Measurements from ENCODE around the gene LCLAT1. TPM values are rescaled to one million over a fixed set of nuclear protein-coding genes. Genes with fewer than 3 reads are reported as not detected.

The LCLAT1 gene
- total and polyA plus RNA-seq, 8 donors = 13.1 to 24.9 (median 14.8) TPM

DNA sequence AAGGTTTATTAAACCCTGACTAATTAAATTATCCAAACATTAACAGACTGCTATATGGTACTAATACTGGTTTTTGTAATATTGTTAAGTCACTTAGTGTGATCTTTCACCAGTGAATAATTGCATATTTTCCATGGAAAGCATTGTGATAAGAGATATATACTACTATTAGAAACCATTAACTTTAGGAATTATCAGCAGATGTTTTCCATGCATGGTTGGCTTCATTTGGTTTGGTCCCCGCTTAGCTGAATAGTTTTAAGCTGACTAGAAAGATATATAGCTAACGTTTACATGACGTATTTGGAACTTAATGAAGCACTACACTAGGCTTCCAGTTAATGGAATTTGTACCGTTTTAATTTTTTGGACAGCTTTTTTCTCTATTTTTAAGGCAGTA is 37.9 kb downstream of the LCLAT1 start:
- peaks cover 6 to 14% of the 10 kb centered on the region in 2 donors for H3K4me1 ChIP-seq
- intact Hi-C loops (cut with DNase I) = no loop called here
- H3K9me3 ChIP-seq = no peaks in the 10 kb centered on the region
- TF ChIP-seq, protein P1, sequence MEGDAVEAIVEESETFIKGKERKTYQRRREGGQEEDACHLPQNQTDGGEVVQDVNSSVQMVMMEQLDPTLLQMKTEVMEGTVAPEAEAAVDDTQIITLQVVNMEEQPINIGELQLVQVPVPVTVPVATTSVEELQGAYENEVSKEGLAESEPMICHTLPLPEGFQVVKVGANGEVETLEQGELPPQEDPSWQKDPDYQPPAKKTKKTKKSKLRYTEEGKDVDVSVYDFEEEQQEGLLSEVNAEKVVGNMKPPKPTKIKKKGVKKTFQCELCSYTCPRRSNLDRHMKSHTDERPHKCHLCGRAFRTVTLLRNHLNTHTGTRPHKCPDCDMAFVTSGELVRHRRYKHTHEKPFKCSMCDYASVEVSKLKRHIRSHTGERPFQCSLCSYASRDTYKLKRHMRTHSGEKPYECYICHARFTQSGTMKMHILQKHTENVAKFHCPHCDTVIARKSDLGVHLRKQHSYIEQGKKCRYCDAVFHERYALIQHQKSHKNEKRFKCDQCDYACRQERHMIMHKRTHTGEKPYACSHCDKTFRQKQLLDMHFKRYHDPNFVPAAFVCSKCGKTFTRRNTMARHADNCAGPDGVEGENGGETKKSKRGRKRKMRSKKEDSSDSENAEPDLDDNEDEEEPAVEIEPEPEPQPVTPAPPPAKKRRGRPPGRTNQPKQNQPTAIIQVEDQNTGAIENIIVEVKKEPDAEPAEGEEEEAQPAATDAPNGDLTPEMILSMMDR (IDR thresholded peaks at IDR 0.05) = no peak
- H3K27ac ChIP-seq = no peak overlapping the region
- DNase-seq = no peak
- no peak overlapping the region for H3K4me3 ChIP-seq
- ATAC-seq = no peak
- no peaks in the 10 kb centered on the region for H3K36me3 ChIP-seq
- no peaks in the 10 kb centered on the region for H3K27me3 ChIP-seq

DNA sequence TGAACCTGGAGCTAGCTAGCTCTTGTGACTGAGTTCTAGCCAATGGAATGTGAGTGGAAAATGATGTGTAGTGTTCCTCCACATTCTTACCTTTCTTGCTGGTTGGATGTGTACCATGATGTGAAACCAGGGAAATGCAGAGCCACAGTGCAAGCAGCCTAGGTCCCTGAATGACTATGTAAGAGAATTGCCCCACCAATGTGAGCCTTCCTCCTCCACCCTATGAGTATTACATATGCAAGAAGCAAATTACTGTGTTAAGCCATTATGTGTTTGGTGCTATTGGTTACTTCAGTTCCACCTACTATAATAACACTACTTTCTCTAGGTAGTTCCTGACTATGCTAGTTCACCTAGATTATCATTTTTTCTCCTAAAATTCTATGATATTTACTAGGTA is 39.6 kb downstream of the LCLAT1 start:
- Histone ChIP-seq H3K36me3 (no peaks in the 10 kb centered on the region), H3K27me3 (no peaks in the 10 kb centered on the region), H3K4me3 (no peak overlapping the region), H3K27ac (no peak overlapping the region), H3K4me1 (peaks cover 3 to 8% of the 10 kb centered on the region in 2 donors), H3K9me3 (no peaks in the 10 kb centered on the region)
- DNase-seq (no peak), ATAC-seq (no peak)
- TF ChIP-seq, protein P1 (IDR thresholded peaks at IDR 0.05) = no peak
- intact Hi-C loops (cut with DNase I) = no loop called here

DNA sequence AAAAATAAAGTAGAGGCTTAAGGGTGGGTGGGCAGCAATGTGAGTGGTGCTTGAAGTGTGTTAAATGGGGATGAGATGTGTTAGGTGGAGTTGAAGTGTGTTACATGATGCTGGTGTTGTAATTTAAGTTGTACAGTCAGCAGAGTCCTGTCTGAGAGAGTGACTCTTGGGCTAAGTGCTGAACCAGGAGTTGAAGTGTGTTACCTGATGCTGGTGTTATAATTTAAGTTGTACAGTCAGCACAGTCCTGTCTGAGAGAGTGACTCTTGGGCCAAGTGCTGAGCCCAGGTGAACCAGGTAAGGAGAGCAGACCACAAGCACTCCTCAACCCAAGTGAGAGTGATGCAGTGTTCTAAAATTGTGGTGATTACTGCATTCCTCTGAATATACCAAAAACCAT is 40.6 kb downstream of the LCLAT1 start:
- DNase-seq (peak in 1 of 4 donors; percentile 40), ATAC-seq (peak; percentile 94)
- Histone ChIP-seq H3K9me3 (no peaks in the 10 kb centered on the region), H3K36me3 (no peaks in the 10 kb centered on the region), H3K27ac (peak overlapping the region in 1 of 2 donors; percentile 66), H3K4me1 (no peaks in the 10 kb centered on the region), H3K4me3 (no peak overlapping the region), H3K27me3 (no peaks in the 10 kb centered on the region)
- intact Hi-C loops (cut with DNase I) = no loop called here
- TF ChIP-seq, protein P1 (IDR thresholded peaks at IDR 0.05) = no peak

DNA sequence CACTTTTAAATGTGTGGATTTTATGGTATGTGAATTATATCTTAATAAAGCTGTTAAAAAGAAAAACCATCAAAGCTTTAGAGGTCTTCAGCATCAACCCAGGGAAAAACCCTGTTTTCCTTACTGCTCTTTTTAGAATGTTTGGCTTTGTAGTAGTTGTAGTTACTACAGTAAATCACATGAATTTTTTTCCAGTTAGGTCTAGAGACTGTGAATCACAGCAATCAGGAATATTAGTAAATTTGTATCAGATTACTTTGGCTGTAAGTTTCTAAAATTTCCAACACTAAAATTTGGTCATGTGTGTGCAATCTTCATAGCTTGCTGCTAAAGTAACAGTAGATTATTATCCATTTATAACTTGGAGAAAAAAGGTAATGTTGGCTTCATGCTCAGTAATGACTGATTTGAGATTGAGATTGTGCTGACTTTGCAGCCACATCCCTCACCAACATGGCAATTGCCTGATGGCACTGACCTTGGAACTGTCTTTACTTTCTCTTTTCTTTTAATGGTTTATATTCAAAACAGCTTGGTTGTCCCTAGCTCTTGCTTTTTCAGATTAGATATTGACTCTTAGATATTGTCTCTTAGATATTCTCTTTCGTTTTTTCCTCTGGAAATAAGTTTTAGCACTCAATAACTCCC is 41.1 kb downstream of the LCLAT1 start:
- Histone ChIP-seq H3K27me3 (no peaks in the 10 kb centered on the region), H3K27ac (peak overlapping the region in 1 of 2 donors; percentile 66), H3K9me3 (no peaks in the 10 kb centered on the region), H3K36me3 (no peaks in the 10 kb centered on the region), H3K4me1 (no peaks in the 10 kb centered on the region), H3K4me3 (no peak overlapping the region)
- intact Hi-C loops (cut with DNase I) = no loop called here
- TF ChIP-seq, protein P1 (IDR thresholded peaks at IDR 0.05) = no peak
- ATAC-seq (peak; percentile 32), DNase-seq (no peak)

DNA sequence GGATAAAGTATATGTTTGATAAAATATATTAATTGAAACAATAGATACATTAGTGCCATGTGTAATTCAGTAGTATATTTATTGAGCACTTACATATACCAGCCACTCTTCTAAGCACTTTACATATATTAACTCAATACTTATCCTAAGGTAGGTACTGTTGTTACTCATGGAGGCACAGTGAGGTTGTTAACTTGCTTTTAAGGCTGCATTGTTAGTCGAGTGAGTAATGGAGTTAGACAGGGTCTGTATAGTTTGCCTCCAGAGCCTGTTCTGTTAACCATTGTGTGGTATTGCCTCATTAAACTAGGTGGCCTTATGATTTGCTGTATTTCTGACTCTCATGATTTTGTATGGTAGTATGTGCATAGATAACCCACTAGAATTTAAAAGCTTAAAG is 44.2 kb downstream of the LCLAT1 start:
- DNase-seq (no peak), ATAC-seq (no peak)
- no peaks in the 10 kb centered on the region for H3K9me3 ChIP-seq
- no peaks in the 10 kb centered on the region for H3K36me3 ChIP-seq
- H3K27ac ChIP-seq = no peak overlapping the region
- intact Hi-C loops (cut with DNase I) = no loop called here
- no peaks in the 10 kb centered on the region for H3K27me3 ChIP-seq
- TF ChIP-seq, protein P1 (IDR thresholded peaks at IDR 0.05) = no peak
- H3K4me3 ChIP-seq = no peak overlapping the region
- H3K4me1 ChIP-seq = peaks cover 0 to 5% of the 10 kb centered on the region in 2 donors
